Activated CD4-positive, alpha-beta T cell treated with anti-CD3 and anti-CD28 coated beads for 36 hours (primary cell): ENCODE results near the gene F7. TPM values are rescaled to one million over a fixed set of nuclear protein-coding genes. Genes with fewer than 3 reads are reported as not detected.
"Not testable (repeated sequence)": the region's sequence is repeated elsewhere in the genome, so short reads cannot be mapped to it uniquely, and the experiment has no call there.

Source experiments
- ATAC-seq: fragments of 200-7000 bp; cut with Tn5 transposase; one replicate; pipeline ENCODE4 v1.10.0; 2021; ENCODE audit warnings: mild to moderate bottlenecking, moderate library complexity
- CTCF ChIA-PET: fragments of 350-600 bp; sonication (Branson Sonifier 250); formaldehyde crosslinking; loops from one replicate; lab custom pipeline; 2021; ENCODE audit warnings: antibody characterized with exemption; lab: Charles Lee
- POLR2A ChIA-PET: fragments of 350-600 bp; sonication (Branson Sonifier 250); formaldehyde crosslinking; loops from one replicate; lab custom pipeline; 2021; ENCODE audit warnings: antibody characterized with exemption, inconsistent platforms; lab: Charles Lee
- DNase-seq: peaks from one replicate; pipeline ENCODE4 v3.0.0-alpha.2; 2020
- H3K27ac Mint-ChIP-seq: one replicate; pipeline ENCODE4 v1.8.0; 2021; ENCODE audit warnings: mixed read lengths
- H3K27me3 Mint-ChIP-seq: one replicate; pipeline ENCODE4 v1.8.0; 2021; ENCODE audit warnings: mixed read lengths
- H3K36me3 Mint-ChIP-seq: one replicate; pipeline ENCODE4 v1.8.0; 2021; ENCODE audit warnings: low read depth, mixed read lengths
- H3K4me1 Mint-ChIP-seq: one replicate; pipeline ENCODE4 v1.8.0; 2021; ENCODE audit warnings: mixed read lengths
- H3K4me3 Mint-ChIP-seq: one replicate; pipeline ENCODE4 v1.8.0; 2021; ENCODE audit warnings: mild to moderate bottlenecking, moderate library complexity, mixed read lengths
- H3K9me3 Mint-ChIP-seq: one replicate; pipeline ENCODE4 v1.8.0; 2021; ENCODE audit warnings: low read depth, mixed read lengths
- intact Hi-C, 2 experiments: fragments of 100-400 bp; cut with DNase I in 1 of 2; cut with micrococcal nuclease in 1 of 2; formaldehyde crosslinking; loops; one replicate each; pipeline versions ENCODE4 v1.14.2 to v1.15.1; 2022 to 2024; cut with DNase I, micrococcal nuclease
- total RNA-seq, 2 experiments: library from RNA; stranded (reverse); gene quantifications; one replicate each; pipeline ENCODE4 v1.2.3, GENCODE V29; 2021

F7 gene
- total RNA-seq: under 1 TPM; 0.11 to 0.12 TPM

DNA sequence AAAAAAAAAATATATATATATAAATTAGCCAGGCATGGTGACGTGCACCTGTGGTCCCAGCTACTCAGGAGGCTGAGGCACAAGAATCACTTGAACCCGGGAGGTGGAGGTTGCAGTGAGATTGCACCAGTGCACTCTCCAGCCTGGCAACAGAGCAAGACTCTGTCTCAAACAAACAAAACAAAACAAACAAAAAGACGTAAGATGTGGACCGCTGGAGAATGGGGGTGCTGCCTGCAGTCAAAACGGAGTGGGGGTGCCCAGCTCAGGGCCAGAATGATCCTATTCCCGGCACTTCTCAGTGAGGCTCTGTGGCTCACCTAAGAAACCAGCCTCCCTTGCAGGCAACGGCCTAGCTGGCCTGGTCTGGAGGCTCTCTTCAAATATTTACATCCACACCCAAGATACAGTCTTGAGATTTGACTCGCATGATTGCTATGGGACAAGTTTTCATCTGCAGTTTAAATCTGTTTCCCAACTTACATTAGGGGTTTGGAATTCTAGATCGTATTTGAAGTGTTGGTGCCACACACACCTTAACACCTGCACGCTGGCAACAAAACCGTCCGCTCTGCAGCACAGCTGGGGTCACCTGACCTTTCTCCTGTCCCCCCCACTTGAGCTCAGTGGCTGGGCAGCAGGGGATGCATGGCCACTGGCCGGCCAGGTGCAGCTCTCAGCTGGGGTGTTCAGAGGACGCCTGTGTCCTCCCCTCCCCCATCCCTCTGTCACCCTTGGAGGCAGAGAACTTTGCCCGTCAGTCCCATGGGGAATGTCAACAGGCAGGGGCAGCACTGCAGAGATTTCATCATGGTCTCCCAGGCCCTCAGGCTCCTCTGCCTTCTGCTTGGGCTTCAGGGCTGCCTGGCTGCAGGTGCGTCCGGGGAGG, at the start of gene F7:
F7 (plus strand) TSS at position 760 of the 889 bp plus-strand sequence; CDS start at position 811, 51 bp downstream.
- ChIA-PET POLR2A (no interaction called here), CTCF (interaction anchor here (0.6 kb wide), 1 partner anchor 13 kb away, joined by 3 read pairs; no protein-coding TSS in a partner anchor)
- Mint-ChIP-seq H3K27ac (no peak within 1 kb of the TSS), H3K27me3 (peaks cover 3% of the 10 kb centered on the region), H3K4me3 (no peak within 1 kb of the TSS), H3K36me3 (peaks cover 4% of the 10 kb centered on the region), H3K4me1 (peaks cover 2% of the 10 kb centered on the region), H3K9me3 (no peaks in the 10 kb centered on the region)
- ATAC-seq (no peak), DNase-seq (no peak)
- intact Hi-C loops: no loop called here

DNA sequence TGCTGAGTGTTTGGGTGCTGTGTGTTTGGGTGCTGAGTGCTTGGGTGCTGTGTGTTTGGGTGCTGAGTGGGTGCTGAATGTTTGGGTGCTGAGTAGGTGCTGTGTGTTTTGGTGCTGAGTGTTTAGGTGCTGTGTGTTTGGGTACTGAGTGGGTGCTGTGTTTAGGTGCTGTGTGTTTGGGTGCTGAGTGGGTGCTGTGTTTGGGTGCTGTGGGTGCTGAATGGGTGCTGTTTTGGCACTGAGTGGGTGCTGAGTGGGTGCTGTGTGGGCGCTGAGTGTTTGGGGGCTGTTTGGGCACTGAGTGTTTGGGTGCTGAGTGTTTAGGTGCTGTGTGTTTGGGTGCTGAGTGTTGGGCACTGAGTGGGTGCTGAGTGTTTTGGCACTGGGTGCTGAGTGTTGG, 48.5 kb upstream of the F7 start:
- DNase-seq (no peak), ATAC-seq (no peak)
- no peaks in the 10 kb centered on the region for H3K4me1 Mint-ChIP-seq
- ChIA-PET POLR2A (no interaction called here), CTCF (no interaction called here)
- intact Hi-C loops: no loop called here
- H3K27me3 Mint-ChIP-seq: no peaks in the 10 kb centered on the region
- no peak overlapping the region for H3K4me3 Mint-ChIP-seq
- no peak overlapping the region for H3K27ac Mint-ChIP-seq
- no peaks in the 10 kb centered on the region for H3K9me3 Mint-ChIP-seq
- no peaks in the 10 kb centered on the region for H3K36me3 Mint-ChIP-seq

DNA sequence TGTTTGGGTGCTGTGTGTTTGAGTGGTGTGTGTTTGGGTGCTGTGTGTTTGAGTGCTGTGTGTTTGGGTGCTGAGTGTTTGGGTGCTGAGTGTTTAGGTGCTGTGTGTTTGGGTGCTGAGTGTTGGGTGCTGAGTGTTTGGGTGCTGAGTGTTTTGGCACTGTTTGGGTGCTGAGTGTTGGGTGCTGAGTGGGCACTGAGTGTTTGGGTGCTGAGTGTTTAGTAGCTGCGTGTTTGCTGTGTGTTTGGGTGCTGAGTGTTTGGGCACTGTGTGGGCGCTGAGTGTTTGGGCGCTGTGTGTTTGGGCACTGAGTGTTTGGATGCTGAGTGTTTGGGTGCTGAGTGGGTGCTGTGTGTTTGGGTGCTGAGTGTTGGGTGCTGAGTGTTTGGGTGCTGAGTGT, 48.0 kb upstream of the F7 start:
- H3K27ac Mint-ChIP-seq, POLR2A ChIA-PET, H3K4me3 Mint-ChIP-seq, H3K36me3 Mint-ChIP-seq, H3K27me3 Mint-ChIP-seq, CTCF ChIA-PET, intact Hi-C loops, H3K9me3 Mint-ChIP-seq, DNase-seq, ATAC-seq, H3K4me1 Mint-ChIP-seq: not testable (repeated sequence)

DNA sequence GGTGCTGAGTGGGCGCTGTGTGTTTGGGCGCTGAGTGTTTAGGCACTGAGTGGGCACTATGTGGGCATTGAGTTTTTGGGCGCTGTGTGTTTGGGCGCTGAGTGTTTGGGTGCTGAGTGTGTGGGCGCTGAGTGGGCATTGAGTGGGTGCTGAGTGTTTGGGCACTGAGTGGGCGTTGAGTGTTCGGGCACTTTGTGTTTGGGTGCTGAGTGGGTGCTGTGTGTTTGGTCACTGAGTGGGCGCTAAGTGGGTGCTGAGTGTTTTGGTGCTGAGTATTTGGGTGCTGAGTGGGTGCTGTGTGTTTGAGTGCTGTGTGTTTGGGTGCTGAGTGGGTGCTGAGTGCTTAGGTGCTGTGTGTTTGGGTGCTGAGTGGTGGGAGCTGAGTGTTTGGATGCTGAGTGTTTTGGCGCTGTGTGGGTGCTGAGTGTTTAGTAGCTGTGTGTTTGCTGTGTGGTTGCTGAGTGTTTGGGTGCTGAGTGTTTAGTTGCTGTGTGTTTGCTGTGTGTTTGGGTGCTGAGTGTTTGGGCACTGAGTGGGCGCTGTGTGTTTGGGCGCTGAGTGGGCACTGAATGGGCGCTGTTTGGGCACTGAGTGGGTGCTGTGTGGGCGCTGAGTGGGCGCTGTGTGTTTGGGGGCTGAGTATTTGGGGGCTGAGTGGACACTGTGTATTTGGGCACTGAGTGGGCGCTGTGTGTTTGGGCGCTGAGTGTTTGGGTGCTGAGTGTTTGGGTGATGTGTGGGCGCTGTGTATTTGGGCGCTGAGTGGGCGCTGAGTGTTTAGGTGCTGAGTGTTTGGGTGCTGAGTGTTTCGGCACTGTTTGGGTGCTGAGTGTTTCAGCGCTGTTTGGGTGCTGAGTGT, 47.2 kb upstream of the F7 start:
- no peaks in the 10 kb centered on the region for H3K36me3 Mint-ChIP-seq
- no peak overlapping the region for H3K4me3 Mint-ChIP-seq
- no peak overlapping the region for H3K27ac Mint-ChIP-seq
- H3K27me3 Mint-ChIP-seq: no peaks in the 10 kb centered on the region
- ChIA-PET CTCF (no interaction called here), POLR2A (no interaction called here)
- ATAC-seq (no peak), DNase-seq (no peak)
- no peaks in the 10 kb centered on the region for H3K9me3 Mint-ChIP-seq
- intact Hi-C loops: no loop called here
- H3K4me1 Mint-ChIP-seq: no peaks in the 10 kb centered on the region

DNA sequence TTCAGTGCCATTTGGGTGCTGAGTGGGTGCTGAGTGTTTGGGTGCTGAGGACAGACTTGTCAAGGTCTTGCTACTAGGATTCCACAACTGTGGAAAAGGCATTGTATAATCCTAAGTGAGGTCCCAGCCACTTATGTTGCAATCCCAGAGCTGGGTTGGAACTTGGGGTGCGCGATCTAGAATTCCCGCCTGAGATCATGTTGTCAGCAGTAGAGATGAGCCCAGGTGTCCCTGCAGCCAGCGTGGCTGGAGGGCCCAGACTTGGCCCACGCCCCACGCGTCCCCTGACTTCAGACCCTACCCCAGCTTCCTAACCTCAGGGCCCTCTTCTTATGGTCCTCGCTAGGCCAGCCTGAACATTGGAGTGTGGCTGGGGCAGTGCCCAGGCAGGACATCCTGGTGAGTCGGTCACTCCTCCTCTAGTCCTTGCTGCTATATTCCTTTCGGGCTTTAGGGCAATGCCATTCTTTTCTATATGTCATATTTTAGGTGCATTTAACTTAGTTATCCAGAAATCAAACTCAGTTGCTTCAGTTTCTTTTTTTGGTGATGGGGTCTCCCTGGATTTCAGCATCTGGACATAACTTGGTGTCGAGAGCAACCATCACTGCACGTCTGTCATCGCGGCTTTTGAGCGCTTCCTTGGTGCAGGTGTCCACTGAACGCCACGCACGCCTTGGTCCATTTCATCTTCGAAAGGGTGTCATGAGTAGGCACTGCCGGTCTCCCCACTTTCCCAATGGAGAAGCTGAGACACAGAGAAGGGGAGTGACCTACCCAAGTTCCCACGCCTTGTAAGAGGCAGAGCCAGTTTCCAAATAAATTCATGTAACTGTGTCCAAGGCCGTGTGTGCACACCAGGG, 46.4 kb upstream of the F7 start:
- CTCF ChIA-PET: interaction anchor here (0.7 kb wide), 1 partner anchor 87 kb away, joined by 4 read pairs; no protein-coding TSS in a partner anchor
- no peak overlapping the region for H3K4me3 Mint-ChIP-seq
- no peak overlapping the region for H3K27ac Mint-ChIP-seq
- DNase-seq (no peak), ATAC-seq (no peak)
- POLR2A ChIA-PET: no interaction called here
- no peaks in the 10 kb centered on the region for H3K9me3 Mint-ChIP-seq
- no peaks in the 10 kb centered on the region for H3K36me3 Mint-ChIP-seq
- H3K27me3 Mint-ChIP-seq: no peaks in the 10 kb centered on the region
- intact Hi-C loops: no loop called here
- no peaks in the 10 kb centered on the region for H3K4me1 Mint-ChIP-seq

DNA sequence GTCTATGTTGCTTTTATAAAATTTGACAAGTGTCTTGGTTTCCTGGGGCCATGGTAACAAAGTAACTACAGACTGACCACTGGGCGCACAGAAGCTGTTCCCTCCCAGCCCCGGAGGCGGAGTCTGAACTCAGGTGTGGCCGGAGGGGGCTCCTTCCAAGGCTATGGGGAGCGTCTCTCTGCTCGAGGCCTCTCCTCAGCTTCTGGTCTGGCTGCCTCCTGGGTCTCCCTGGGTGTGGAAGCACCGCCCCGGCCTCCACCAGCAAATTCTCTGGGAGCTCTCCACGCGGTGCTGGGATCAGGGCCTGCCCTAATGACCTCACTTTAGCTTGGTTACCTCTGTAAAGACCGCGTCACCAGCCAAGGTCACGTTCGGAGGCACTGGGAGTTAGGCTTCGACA, 45.7 kb upstream of the F7 start:
- H3K9me3 Mint-ChIP-seq: no peaks in the 10 kb centered on the region
- H3K4me3 Mint-ChIP-seq: no peak overlapping the region
- H3K36me3 Mint-ChIP-seq: peaks cover 1% of the 10 kb centered on the region
- intact Hi-C loops: no loop called here
- DNase-seq (no peak), ATAC-seq (no peak)
- H3K27ac Mint-ChIP-seq: no peak overlapping the region
- H3K27me3 Mint-ChIP-seq: no peaks in the 10 kb centered on the region
- POLR2A ChIA-PET: no interaction called here
- no peaks in the 10 kb centered on the region for H3K4me1 Mint-ChIP-seq
- CTCF ChIA-PET: interaction anchor here (0.7 kb wide), 1 partner anchor 86 kb away, joined by 4 read pairs; no protein-coding TSS in a partner anchor

DNA sequence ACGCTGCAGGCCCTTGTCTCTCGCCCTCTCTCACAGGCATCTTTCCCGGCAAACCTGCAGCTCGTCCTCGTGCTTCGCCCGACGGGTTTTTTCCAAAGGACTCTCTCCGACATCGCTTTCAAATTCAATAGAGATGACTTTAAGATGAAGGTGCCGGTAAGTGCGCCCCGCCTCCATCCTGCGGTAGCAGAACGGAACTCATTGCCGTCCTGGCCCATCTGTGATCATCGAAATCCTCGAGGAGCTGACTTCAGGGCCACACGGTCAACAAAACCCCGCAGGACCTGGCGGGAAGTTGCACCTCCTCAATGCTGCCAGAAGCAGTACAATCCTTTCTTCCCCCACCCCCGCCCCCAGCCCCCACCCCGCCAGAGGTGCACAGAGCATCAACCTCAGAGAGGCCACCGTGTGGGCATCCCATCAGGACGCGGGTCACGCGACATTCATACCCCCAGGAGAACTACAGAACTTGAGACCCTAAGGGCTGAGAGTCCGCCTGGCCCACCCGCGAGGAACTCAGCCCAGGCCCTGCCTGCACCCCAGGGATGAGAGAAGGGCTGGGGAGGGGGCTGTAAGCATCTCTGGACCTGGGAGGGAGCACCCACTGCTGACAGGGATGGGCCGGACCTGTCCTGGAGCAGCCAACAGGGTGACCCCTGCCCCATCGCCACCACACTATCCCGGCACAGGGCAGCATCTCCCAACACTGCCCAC, 44.9 kb upstream of the F7 start:
- CTCF ChIA-PET: no interaction called here
- Mint-ChIP-seq H3K36me3 (peaks cover 1% of the 10 kb centered on the region), H3K4me3 (no peak overlapping the region), H3K27ac (no peak overlapping the region), H3K4me1 (no peaks in the 10 kb centered on the region), H3K9me3 (no peaks in the 10 kb centered on the region), H3K27me3 (no peaks in the 10 kb centered on the region)
- POLR2A ChIA-PET: no interaction called here
- ATAC-seq: no peak
- intact Hi-C loops: no loop called here
- DNase-seq: no peak

DNA sequence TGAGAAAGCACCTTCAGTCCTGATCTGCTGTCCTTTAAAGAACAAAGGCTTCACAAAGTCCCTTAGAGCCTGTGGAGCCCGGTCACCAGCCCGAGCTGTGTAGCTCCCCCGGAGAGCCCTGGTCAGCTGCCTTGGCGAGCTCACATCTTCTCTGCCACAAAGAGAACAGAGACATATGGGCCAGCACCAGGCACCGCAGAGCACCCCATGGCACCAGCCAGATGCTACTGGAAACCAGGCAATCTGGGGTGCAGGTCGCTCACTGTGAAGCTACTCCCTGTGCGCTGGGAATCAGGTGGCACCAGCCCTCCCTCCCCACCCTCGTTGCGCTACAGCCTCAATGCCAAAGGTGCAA, 44.3 kb upstream of the F7 start:
- Mint-ChIP-seq H3K36me3 (peaks cover 1% of the 10 kb centered on the region), H3K27me3 (no peaks in the 10 kb centered on the region), H3K4me1 (no peaks in the 10 kb centered on the region), H3K27ac (no peak overlapping the region), H3K4me3 (no peak overlapping the region), H3K9me3 (no peaks in the 10 kb centered on the region)
- ATAC-seq: no peak
- intact Hi-C loops: no loop called here
- ChIA-PET POLR2A (no interaction called here), CTCF (no interaction called here)
- no peak for DNase-seq

DNA sequence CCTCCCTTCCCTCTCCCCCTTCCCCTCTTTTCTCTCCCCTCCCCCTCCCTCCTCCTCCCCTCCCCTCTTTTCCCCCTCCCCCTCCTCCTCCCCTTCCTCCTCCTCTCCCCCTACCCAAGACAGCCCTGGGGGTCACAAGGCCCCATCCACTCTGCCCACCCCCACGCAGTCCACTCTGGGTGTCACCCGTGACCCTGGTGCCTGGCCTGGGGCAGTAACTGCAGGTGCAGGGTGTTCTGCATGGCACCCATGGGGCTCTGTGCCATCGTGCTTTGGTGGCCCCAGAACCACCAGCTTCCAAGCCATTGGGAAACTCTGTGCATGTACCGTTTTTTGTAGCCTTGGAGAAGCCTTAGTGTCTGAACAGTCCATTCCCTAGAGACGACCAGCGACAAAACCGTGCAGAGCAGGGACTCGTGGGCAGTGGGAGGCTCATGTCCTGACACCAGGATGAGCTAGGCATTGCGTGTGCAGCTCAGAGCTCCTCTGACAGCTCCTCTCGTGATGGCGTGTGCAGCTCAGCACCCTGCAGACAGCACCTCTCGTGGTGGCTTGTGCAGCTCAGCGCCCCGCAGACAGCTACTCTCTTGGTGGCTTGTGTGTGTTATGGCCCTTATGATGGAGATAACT, 43.7 kb upstream of the F7 start:
- Mint-ChIP-seq H3K4me3 (no peak overlapping the region), H3K36me3 (peaks cover 1% of the 10 kb centered on the region), H3K27me3 (no peaks in the 10 kb centered on the region), H3K9me3 (no peaks in the 10 kb centered on the region), H3K27ac (no peak overlapping the region), H3K4me1 (no peaks in the 10 kb centered on the region)
- DNase-seq: no peak
- intact Hi-C loops: no loop called here
- POLR2A ChIA-PET: no interaction called here
- CTCF ChIA-PET: no interaction called here
- no peak for ATAC-seq

DNA sequence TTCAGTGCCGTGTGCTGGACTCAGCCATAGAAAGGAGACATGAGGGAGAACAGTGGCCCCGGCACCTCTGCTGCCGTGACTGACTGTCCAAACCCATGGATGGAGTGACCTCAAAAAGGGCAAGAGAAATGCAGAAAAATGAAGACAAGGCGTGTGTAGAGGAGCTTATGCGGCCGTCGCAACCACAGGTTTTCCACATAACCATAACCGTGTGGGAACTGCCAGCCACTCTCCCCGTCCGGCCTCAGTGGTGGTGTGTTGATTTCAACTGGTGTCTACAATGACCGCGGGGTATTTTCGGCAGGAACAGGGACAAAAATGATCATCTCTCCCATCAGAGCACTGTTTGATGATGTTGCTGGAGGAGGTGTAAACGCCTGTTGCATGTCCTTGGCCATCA, 42.9 kb upstream of the F7 start:
- Mint-ChIP-seq H3K4me3 (no peak overlapping the region), H3K36me3 (peaks cover 1% of the 10 kb centered on the region), H3K9me3 (no peaks in the 10 kb centered on the region), H3K27me3 (no peaks in the 10 kb centered on the region), H3K4me1 (no peaks in the 10 kb centered on the region), H3K27ac (no peak overlapping the region)
- intact Hi-C loops: no loop called here
- no peak for ATAC-seq
- ChIA-PET POLR2A (no interaction called here), CTCF (interaction anchor here (0.7 kb wide), 1 partner anchor 73 kb away, joined by 3 read pairs; no protein-coding TSS in a partner anchor)
- DNase-seq: no peak
